ENCODE measurements around the gene ELMO1. TPM values are rescaled to one million over a fixed set of nuclear protein-coding genes. Genes with fewer than 3 reads are reported as not detected.

The ELMO1 gene
- total and polyA plus RNA-seq, 2 experiments from 2014 or later = 9.6 to 10.8 TPM

GRCh38 chr7:37357637-37357996 is 91.0 kb downstream of the ELMO1 start:
- no peak for TF ChIP-seq CTCF (IDR thresholded peaks at IDR 0.05; ENCODE audit: low read depth, low read length)
- peak; percentile 18 to 48 for DNase-seq (ENCODE audit: low read depth in 1 of 2, low spot score in 1 of 2)
- no peaks in the 10 kb centered on the region for H3K27me3 ChIP-seq
- no peaks in the 10 kb centered on the region for H3K36me3 ChIP-seq
- peak overlapping the region; percentile 77 for H3K27ac ChIP-seq
- no peak overlapping the region for H3K4me3 ChIP-seq
- H3K4me1 ChIP-seq (ENCODE audit: low read depth) = peaks cover 46% of the 10 kb centered on the region
- no peaks in the 10 kb centered on the region for H3K9me3 ChIP-seq (ENCODE audit: low read depth)

GRCh38 chr7:37356911-37357636 is 91.6 kb downstream of the ELMO1 start:
- peak in 1 of 2 donors; percentile 27 for DNase-seq (ENCODE audit: low read depth in 1 of 2, low spot score in 1 of 2)
- TF ChIP-seq CTCF (IDR thresholded peaks at IDR 0.05; ENCODE audit: low read depth, low read length) = no peak
- H3K27ac ChIP-seq = peak overlapping the region; percentile 77

GRCh38 chr7:37354656-37355131 is 94.0 kb downstream of the ELMO1 start:
- TF ChIP-seq CTCF (IDR thresholded peaks at IDR 0.05; ENCODE audit: low read depth, low read length) = no peak
- Histone ChIP-seq H3K27me3 (no peaks in the 10 kb centered on the region), H3K27ac (peak overlapping the region; percentile 95), H3K36me3 (no peaks in the 10 kb centered on the region), H3K4me1 (ENCODE audit: low read depth) (peaks cover 52% of the 10 kb centered on the region), H3K9me3 (ENCODE audit: low read depth) (no peaks in the 10 kb centered on the region), H3K4me3 (no peak overlapping the region)
- peak; percentile 30 to 94 for DNase-seq (ENCODE audit: low read depth in 1 of 2, low spot score in 1 of 2)

More at GRCh38 chr7:37356911-37357636, 91.6 kb downstream of the ELMO1 start:
- Histone ChIP-seq H3K27me3 (no peaks in the 10 kb centered on the region), H3K4me3 (no peak overlapping the region), H3K9me3 (ENCODE audit: low read depth) (no peaks in the 10 kb centered on the region), H3K36me3 (no peaks in the 10 kb centered on the region), H3K4me1 (ENCODE audit: low read depth) (peaks cover 46% of the 10 kb centered on the region)

GRCh38 chr7:37353949-37354655 is 94.6 kb downstream of the ELMO1 start:
- Histone ChIP-seq H3K36me3 (no peaks in the 10 kb centered on the region), H3K4me3 (no peak overlapping the region), H3K27ac (peak overlapping the region; percentile 95), H3K27me3 (no peaks in the 10 kb centered on the region), H3K9me3 (ENCODE audit: low read depth) (no peaks in the 10 kb centered on the region), H3K4me1 (ENCODE audit: low read depth) (peaks cover 50% of the 10 kb centered on the region)
- peak in 1 of 2 donors; percentile 29 for DNase-seq (ENCODE audit: low read depth in 1 of 2, low spot score in 1 of 2)
- TF ChIP-seq CTCF (IDR thresholded peaks at IDR 0.05; ENCODE audit: low read depth, low read length) = no peak

- Histone ChIP-seq H3K36me3 (no peaks in the 10 kb centered on the region), H3K4me3 (no peak overlapping the region), H3K9me3 (ENCODE audit: low read depth) (no peaks in the 10 kb centered on the region), H3K27ac (peak overlapping the region; percentile 95), H3K4me1 (ENCODE audit: low read depth) (peaks cover 43% of the 10 kb centered on the region), H3K27me3 (no peaks in the 10 kb centered on the region)
- no peak for DNase-seq (ENCODE audit: low read depth in 1 of 2, low spot score in 1 of 2)
- no peak for TF ChIP-seq CTCF (IDR thresholded peaks at IDR 0.05; ENCODE audit: low read depth, low read length)
Observed at GRCh38 chr7:37352974-37353948, 95.4 kb downstream of the ELMO1 start.
